Thymus (tissue), 11 donors: ENCODE results near the gene TNS4. TPM values are rescaled to one million over a fixed set of nuclear protein-coding genes. Genes with fewer than 3 reads are reported as not detected.

Experiments used
- DNase-seq, 9 donors: peaks; one replicate each; pipeline ENCODE4 v3.0.0-alpha.2; 2013; ENCODE audit warnings: low spot score in 9 of 9, low read depth in 6 of 9, missing footprints in 1 of 9
- H3K27ac ChIP-seq, 2 donors: one replicate each; pipeline ENCODE4 v1.5.1; 2013; ENCODE audit warnings: control low read depth in 1 of 2, low read depth in 1 of 2, low read length in 1 of 2, mild to moderate bottlenecking in 1 of 2, moderate library complexity in 1 of 2
- H3K27me3 ChIP-seq, 2 donors: one replicate each; pipeline ENCODE4 v1.5.1; 2013; ENCODE audit warnings: low read length in 1 of 2; ENCODE audit not compliant: control insufficient read depth in 2 of 2, insufficient read depth in 1 of 2
- H3K36me3 ChIP-seq, 2 donors: one replicate each; pipeline ENCODE4 v1.5.1; 2013; ENCODE audit warnings: low read length in 1 of 2, mild to moderate bottlenecking in 1 of 2, moderate library complexity in 1 of 2; ENCODE audit not compliant: control insufficient read depth in 2 of 2, insufficient read depth in 2 of 2
- H3K4me1 ChIP-seq, 2 donors: one replicate each; pipeline ENCODE4 v1.5.1; 2013; ENCODE audit warnings: low read length in 2 of 2; ENCODE audit not compliant: control insufficient read depth in 2 of 2, insufficient read depth in 2 of 2
- H3K4me3 ChIP-seq, 2 donors: one replicate each; pipeline ENCODE4 v1.5.1; 2013; ENCODE audit warnings: low read length in 2 of 2, control low read depth in 1 of 2, mild to moderate bottlenecking in 1 of 2
- H3K9me3 ChIP-seq, 2 donors: one replicate each; pipeline ENCODE4 v1.5.1; 2013; ENCODE audit warnings: low read length in 1 of 2, mild to moderate bottlenecking in 1 of 2; ENCODE audit not compliant: control insufficient read depth in 2 of 2, insufficient read depth in 1 of 2
- WGBS: extraction: QIAGEN DNeasy Blood & Tissue Kit; methylation state at CpG from one replicate; pipeline ENCODE4 v1.1.7; 2013; 5-methylcytosine and 5-hydroxymethylcytosine counted together
- polyA plus RNA-seq: library from polyadenylated mRNA; stranded (reverse); fragments of 200-250 nt; gene quantifications from one replicate; pipeline ENCODE4 v1.2.3, GENCODE V29; 2013
- total RNA-seq: library from RNA; stranded (reverse); fragments of 120-200 nt; gene quantifications from one replicate; pipeline ENCODE4 v1.2.4, GENCODE V29; 2013
- donor health status: healthy.

The TNS4 gene
- total and polyA plus RNA-seq, 2 donors, result 0.19 to 24.8 TPM

DNA sequence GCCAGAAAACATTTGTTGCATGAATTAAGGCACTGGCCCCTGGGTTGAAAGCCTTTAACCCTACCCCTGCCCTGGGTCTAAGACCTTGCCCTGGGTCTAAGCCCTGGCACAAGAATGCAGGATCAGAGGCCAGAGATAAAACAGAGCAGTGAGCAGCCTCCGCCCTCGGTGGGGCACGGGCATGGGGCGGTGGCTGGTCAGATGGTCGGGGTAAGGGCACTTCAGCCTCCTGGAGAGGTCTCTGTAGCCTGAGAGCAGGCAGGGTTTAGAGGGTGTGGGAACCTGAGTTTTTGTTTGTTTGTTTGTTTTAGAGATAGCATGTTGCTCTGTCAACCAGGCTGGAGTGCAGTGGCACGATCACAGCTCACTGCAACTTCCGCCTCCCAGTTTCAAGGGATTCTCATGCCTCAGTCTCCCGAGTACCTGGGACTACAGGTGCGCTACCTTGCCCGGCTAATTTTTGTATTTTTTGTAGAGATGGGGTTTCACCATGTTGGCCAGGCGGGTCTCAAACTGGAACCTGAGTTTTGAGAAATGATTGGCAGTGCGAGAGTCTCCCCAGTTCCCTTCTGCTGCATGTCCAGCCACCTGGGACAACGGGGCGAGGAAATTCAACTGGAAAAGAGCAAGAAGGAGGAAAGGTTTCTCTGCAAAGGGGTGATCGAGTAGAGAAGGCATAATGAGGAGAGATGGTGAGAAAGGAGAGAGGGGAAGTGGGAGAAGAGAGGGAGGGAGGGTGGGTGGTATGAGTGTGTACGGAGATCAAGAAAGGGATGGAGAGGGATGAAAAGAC lies 27.7 kb downstream of the TNS4 start:
- peaks cover 0 to 11% of the 10 kb centered on the region in 2 donors for H3K4me1 ChIP-seq
- WGBS, result 94% methylated on average over 16 of the region's 16 CpGs

DNA sequence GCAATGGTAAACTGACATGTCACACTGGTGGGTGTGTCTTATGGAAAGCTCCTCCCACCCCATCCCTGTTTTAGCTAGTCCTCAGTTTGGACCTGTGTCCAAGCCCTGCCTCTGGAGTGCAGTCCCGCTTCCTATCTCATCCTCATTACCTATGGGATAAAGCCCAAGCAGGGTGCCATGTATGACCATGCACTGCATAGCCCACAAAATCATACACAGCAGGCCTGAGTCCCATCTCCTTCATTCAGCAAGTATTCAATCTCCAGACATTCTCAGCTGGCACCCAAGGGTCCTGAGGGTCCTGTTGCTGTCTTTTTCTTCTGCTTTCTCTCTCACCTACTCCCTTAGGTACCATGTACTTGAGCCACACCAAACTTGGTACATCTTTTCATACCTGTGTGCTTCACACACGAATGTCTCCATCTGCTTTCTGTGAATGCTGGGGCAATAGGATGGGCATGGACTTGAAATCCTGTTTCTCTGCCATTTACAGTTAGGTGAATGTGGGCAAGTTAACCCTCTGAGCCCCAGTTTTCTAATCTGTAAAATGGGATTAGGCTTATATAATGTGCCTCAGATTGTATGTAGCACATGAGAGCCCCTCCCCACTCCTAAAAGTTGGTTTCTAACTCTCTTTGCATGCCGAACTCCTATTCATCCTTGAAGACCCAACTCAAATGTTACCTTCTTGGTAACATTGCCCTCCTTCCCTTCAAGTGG lies 28.5 kb downstream of the TNS4 start:
- Histone ChIP-seq H3K36me3 (no peaks in the 10 kb centered on the region), H3K4me3 (no peak overlapping the region), H3K9me3 (peaks cover 0 to 7% of the 10 kb centered on the region in 2 donors), H3K27me3 (peaks cover 0 to 4% of the 10 kb centered on the region in 2 donors), H3K4me1 (peaks cover 0 to 11% of the 10 kb centered on the region in 2 donors), H3K27ac (no peak overlapping the region)
- DNase-seq, result no peak
- 98% methylated on average over 3 of the region's 3 CpGs for WGBS

More for the DNA sequence above, 27.7 kb downstream of the TNS4 start:
- no peak overlapping the region for H3K4me3 ChIP-seq
- DNase-seq, result no peak
- no peak overlapping the region for H3K27ac ChIP-seq
- peaks cover 0 to 4% of the 10 kb centered on the region in 2 donors for H3K27me3 ChIP-seq
- no peaks in the 10 kb centered on the region for H3K36me3 ChIP-seq
- peaks cover 0 to 9% of the 10 kb centered on the region in 2 donors for H3K9me3 ChIP-seq

DNA sequence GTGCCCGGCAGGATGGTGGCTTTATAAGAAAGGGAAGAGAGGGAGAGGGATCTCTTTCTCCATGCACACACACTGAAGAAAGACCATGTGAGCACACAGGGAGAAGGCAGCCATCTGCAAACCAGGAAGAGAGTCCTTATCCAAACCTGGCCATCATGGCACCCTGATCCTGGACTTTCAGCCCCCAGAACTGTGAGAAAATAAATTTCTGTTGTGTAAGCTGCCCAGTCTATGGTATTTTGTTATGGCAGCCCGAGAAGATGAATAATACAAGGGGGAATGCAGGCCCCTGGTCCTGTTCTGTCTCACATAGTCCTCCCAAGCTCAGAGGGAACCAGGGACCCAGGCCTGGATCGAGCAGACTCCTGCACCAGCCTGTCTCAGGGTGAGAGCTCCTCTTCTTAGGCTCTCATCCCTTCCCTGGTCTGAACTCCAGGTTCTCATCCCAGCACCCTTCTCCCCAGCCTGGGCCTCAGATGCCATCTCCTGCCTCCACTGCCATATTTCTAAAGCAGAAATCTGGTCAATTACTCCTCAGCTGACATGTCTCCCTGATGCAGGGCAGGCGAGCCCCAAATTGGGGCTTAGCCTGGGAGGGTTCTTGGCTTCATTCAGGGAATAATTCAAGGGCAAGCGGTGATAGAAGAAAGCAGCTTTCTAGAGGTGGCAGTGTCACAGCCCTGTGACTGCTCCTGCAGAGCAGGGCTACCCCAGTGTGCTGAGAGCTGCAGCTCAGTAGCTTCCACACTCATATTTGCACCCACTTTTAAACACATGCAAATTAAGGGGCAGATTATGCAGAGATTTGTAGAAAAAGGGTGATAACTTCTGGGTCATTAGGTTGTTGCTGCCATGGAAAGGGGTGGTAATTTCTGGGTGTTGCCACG lies 29.3 kb downstream of the TNS4 start:
- Histone ChIP-seq H3K27me3 (peaks cover 0 to 7% of the 10 kb centered on the region in 2 donors), H3K9me3 (peaks cover 0 to 6% of the 10 kb centered on the region in 2 donors), H3K36me3 (no peaks in the 10 kb centered on the region), H3K4me1 (peaks cover 0 to 11% of the 10 kb centered on the region in 2 donors), H3K4me3 (no peak overlapping the region), H3K27ac (no peak overlapping the region)
- WGBS, result 94% methylated on average over 6 of the region's 6 CpGs
- DNase-seq, result no peak

DNA sequence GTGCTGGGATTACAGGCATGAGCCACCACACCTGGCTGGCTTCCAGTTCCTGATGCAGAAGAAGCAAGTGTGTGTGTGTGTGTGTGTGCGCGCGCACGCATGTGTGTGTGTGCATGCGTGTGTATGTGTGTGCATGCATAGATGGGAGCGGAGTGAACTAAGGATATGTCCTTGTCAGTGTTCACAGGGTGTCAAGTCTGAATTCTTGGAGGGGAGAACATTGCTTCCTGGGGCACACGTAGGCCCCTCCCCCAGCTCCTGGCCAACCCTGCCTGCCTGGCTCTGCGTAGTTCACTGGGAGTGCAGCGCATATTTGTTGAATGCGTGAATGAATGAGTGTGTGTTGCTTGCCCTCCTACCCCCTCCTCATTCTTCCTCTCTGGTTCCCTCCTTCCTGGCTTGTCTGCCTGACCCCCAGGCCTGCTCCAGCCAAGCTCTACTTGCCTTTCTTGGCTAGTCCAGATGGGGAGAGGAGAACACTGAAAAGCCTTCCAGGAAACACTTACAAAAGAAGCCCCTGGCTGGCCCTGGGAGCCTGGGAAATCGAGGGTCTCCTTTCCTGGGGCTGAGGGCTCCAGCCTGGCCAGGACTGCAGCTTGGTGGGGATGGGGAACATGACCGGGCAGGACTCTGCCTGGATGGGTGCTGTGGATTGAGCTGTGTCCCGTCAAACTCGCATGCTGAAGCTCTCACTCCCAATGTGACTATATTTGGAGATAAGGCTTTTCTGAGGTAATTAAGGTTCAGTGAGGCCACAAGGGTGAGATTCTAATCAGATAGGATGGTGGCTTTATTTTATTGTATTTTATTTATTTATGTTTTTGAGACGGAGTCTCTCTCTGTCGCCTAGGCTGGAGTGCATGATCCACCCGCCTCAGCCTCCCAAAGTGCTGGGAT lies 30.2 kb downstream of the TNS4 start:
- Histone ChIP-seq H3K4me3 (no peak overlapping the region), H3K9me3 (peaks cover 0 to 6% of the 10 kb centered on the region in 2 donors), H3K27me3 (peaks cover 0 to 10% of the 10 kb centered on the region in 2 donors), H3K4me1 (peaks cover 0 to 7% of the 10 kb centered on the region in 2 donors), H3K36me3 (no peaks in the 10 kb centered on the region), H3K27ac (no peak overlapping the region)
- 93% methylated on average over 17 of the region's 17 CpGs for WGBS
- DNase-seq, result no peak

DNA sequence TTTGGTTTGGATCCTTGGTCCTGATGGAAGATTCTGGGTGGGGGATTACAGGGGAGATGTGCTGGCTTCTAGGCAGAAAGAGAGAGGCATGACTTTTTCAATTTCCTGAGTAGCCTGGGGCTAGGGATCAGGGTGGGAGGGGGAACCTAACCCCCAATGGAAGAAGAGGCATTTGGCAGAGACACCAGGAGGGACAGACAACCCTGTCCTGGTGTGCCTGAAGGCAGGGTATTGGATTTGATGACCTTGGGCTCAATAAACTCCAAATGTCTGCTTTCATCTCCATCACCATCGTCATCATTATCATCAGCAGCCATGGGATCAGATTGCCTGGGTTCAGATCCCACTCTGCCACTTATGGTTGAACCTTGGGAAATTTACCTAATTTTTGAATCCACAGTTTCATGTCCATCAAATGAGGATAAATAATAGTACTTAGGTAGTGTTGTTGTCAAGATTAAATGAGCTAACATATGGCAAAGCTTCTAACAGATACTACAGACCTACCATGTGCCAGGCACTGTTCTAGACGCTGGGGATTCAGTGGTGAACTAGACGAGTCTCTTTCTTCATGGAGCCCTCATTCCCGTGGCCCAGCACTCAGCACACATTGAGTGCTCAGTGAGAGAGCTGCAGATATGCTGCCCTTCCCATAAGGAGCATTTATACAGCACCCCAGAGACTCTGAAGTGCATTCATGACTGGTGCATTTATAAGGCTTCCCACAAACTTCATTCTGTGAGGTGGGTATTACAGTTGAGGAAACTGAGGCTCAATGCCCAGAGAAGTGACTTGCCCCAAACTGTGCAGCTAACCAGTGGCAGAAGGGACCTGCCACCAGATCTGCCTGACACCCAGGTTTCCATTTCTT lies 31.4 kb downstream of the TNS4 start:
- Histone ChIP-seq H3K36me3 (no peaks in the 10 kb centered on the region), H3K27me3 (peaks cover 0 to 11% of the 10 kb centered on the region in 2 donors), H3K4me3 (no peak overlapping the region), H3K9me3 (peaks cover 0 to 6% of the 10 kb centered on the region in 2 donors), H3K27ac (no peak overlapping the region), H3K4me1 (no peaks in the 10 kb centered on the region)
- 95% methylated on average over 4 of the region's 4 CpGs for WGBS
- no peak for DNase-seq

DNA sequence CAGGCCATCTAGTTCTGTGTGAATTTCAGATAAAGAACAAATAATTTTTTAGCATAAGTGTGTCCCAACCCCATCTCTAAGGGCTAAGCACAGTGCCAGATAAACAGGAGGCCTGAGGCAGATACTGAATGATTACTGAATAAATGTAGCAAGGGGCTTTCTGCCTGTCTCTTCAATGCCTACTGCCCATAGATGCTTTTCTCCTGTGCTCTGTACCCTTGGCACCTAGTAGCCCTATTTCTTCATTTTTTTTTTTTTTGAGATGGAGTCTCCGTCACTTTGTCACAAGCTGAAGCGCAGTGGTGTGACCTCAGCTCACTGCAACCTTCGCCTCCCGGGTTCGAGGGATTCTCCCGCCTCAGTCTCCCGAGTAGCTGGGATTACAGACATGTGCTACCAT lies 32.9 kb downstream of the TNS4 start:
- no peak overlapping the region for H3K4me3 ChIP-seq
- no peaks in the 10 kb centered on the region for H3K4me1 ChIP-seq
- H3K27ac ChIP-seq, result no peak overlapping the region
- no peak for DNase-seq
- peaks cover 0 to 6% of the 10 kb centered on the region in 2 donors for H3K9me3 ChIP-seq
- 96% methylated on average over 7 of the region's 7 CpGs for WGBS
- H3K27me3 ChIP-seq, result peaks cover 0 to 6% of the 10 kb centered on the region in 2 donors
- no peaks in the 10 kb centered on the region for H3K36me3 ChIP-seq

DNA sequence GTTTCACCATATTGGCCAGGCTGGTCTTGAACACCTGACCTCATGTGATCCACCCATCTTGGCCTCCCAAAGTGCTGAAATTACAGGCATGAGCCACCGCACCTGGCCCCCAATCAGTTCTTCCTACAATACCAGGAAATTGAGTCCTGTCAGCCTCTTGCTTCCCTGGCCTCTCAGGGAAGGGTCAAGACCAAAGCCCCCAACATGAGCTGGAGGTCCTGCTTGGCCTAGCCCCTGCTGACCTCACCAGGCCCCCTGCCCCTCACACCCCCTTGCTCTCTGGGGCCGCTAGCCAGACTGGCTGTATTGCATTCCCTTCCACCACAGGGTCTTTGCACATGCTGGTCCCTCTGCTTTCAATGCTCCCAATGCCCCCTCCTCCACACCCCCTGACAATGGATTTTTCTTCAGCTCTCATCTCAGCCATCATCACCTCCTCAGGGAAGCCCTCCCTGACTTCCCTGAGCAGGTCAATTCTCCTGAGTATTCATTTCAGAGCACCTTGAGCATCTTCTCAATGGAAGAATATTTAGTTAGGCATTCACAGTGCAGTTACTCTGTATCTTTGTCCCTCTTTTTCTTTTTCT lies 34.0 kb downstream of the TNS4 start:
- peaks cover 0 to 6% of the 10 kb centered on the region in 2 donors for H3K27me3 ChIP-seq
- peaks cover 0 to 4% of the 10 kb centered on the region in 2 donors for H3K9me3 ChIP-seq
- no peaks in the 10 kb centered on the region for H3K36me3 ChIP-seq
- no peak overlapping the region for H3K4me3 ChIP-seq
- H3K27ac ChIP-seq, result no peak overlapping the region
- peaks cover 0 to 2% of the 10 kb centered on the region in 2 donors for H3K4me1 ChIP-seq
- 97% methylated on average over 2 of the region's 2 CpGs for WGBS
- no peak for DNase-seq
